Endothelial cell of umbilical vein (primary cell): Measurements from ENCODE around the gene CACNA1C. TPM values are rescaled to one million over a fixed set of nuclear protein-coding genes. Genes with fewer than 3 reads are reported as not detected.

Experiments
- BruUV-seq: library from RNA; stranded (reverse); fragments of 400-500 nt; replicated peaks from 2 replicates; lab custom pipeline; 2021; lab: Mats Ljungman, UMichigan
- CTCF ChIA-PET: fragments of 300-600, 350-600 bp; sonication (Branson Sonifier 250); formaldehyde crosslinking; loops from one replicate; lab custom pipeline; 2021; ENCODE audit warnings: antibody characterized with exemption, inconsistent platforms; lab: Charles Lee
- POLR2A ChIA-PET: fragments of 300-600, 350-600 bp; sonication (Branson Sonifier 250); formaldehyde crosslinking; loops from one replicate; lab custom pipeline; 2021; ENCODE audit warnings: antibody characterized with exemption, inconsistent platforms; lab: Charles Lee
- DNase-seq: peaks from one replicate; pipeline ENCODE4 v3.0.0-alpha.2; 2011; ENCODE audit warnings: low read depth, low spot score
- FAIRE-seq: peaks from 2 replicates; lab custom pipeline; 2011; peaks lifted over from hg19 to GRCh38; lab: Jason Lieb, UNC
- H2AFZ ChIP-seq: 2 replicates; pipeline ENCODE4 v1.6.0; 2012; ENCODE audit warnings: low read depth, low read length, control low read depth, inconsistent platforms
- H3K27ac ChIP-seq: 2 replicates; pipeline ENCODE4 v1.5.1; 2011; ENCODE audit warnings: low read depth, mild to moderate bottlenecking, control low read depth, low read length, moderate library complexity; ENCODE audit not compliant: insufficient read depth
- H3K27me3 ChIP-seq, 2 experiments: 2 replicates each; pipeline versions ENCODE4 v1.6.0 to v1.6.1; 2011; ENCODE audit warnings: low read length in 2 of 2, mixed read lengths in 1 of 2; ENCODE audit not compliant: control insufficient read depth in 2 of 2, insufficient read depth in 2 of 2
- H3K36me3 ChIP-seq, 2 experiments: 2 replicates in 1 of 2; 3 replicates in 1 of 2; pipeline ENCODE4 v1.5.1; 2011; ENCODE audit warnings: low read length in 2 of 2, mild to moderate bottlenecking in 1 of 2, moderate library complexity in 1 of 2; ENCODE audit not compliant: control insufficient read depth in 2 of 2, insufficient read depth in 2 of 2; ENCODE audit errors: extremely low read depth in 1 of 2
- H3K4me1 ChIP-seq: 3 replicates; pipeline ENCODE4 v1.5.1; 2011; ENCODE audit warnings: mild to moderate bottlenecking, low read length; ENCODE audit not compliant: control insufficient read depth, insufficient read depth; ENCODE audit errors: extremely low read depth
- H3K4me2 ChIP-seq: 2 replicates; pipeline ENCODE4 v1.6.1; 2011; ENCODE audit warnings: low read length, control low read depth, mixed read lengths; ENCODE audit not compliant: insufficient read depth
- H3K4me3 ChIP-seq, 3 experiments: fragments of 200-600 bp in 1 of 3; sonication (generic), shearing (Covaris generic) in 1 of 3; replicated peaks in 1 of 3; 2 replicates each; pipeline ENCODE4 v1.5.1; 2011 to 2016; ENCODE audit warnings: control low read depth in 3 of 3, low read length in 3 of 3, mild to moderate bottlenecking in 2 of 3, inconsistent platforms in 1 of 3, low read depth in 1 of 3, moderate library complexity in 1 of 3; ENCODE audit not compliant: insufficient read depth in 1 of 3
- H3K79me2 ChIP-seq: 2 replicates; pipeline ENCODE4 v1.6.0; 2012; ENCODE audit warnings: low read length, inconsistent platforms; ENCODE audit not compliant: control insufficient read depth, insufficient read depth
- H3K9ac ChIP-seq: replicated peaks from 2 replicates; pipeline ENCODE3; 2011; ENCODE audit warnings: low read length, control low read depth; ENCODE audit not compliant: insufficient read depth; ENCODE audit errors: extremely low read depth
- H3K9me1 ChIP-seq: replicated peaks from 3 replicates; pipeline ENCODE4 v1.6.0; 2011; ENCODE audit warnings: mild to moderate bottlenecking, low read length; ENCODE audit not compliant: control insufficient read depth, insufficient read depth; ENCODE audit errors: extremely low read depth
- H3K9me3 ChIP-seq: replicated peaks from 2 replicates; pipeline ENCODE4 v1.5.1; 2012; ENCODE audit warnings: low read length, inconsistent platforms; ENCODE audit not compliant: control insufficient read depth, insufficient read depth
- H4K20me1 ChIP-seq: replicated peaks from 2 replicates; pipeline ENCODE3; 2011; ENCODE audit warnings: mild to moderate bottlenecking, low read length; ENCODE audit not compliant: control insufficient read depth, insufficient read depth; ENCODE audit errors: extremely low read depth
- EZH2 ChIP-seq: IDR thresholded peaks from 2 replicates; pipeline ENCODE4 v1.6.1; 2012; ENCODE audit warnings: borderline replicate concordance, low read depth, mild to moderate bottlenecking, moderate library complexity, low read length, inconsistent platforms; ENCODE audit not compliant: severe bottlenecking
- FOS ChIP-seq: IDR thresholded peaks from 2 replicates; pipeline ENCODE4 v1.6.1; 2011; ENCODE audit warnings: mild to moderate bottlenecking, low read length, moderate library complexity, borderline replicate concordance; ENCODE audit not compliant: insufficient read depth
- GATA2 ChIP-seq: IDR thresholded peaks from 2 replicates; pipeline ENCODE4 v1.7.0; 2011; ENCODE audit warnings: low read depth, mild to moderate bottlenecking, moderate library complexity, mixed read lengths, low read length; ENCODE audit not compliant: insufficient read length, insufficient read depth
- JUN ChIP-seq: IDR thresholded peaks from 2 replicates; pipeline ENCODE4 v1.6.1; 2011; ENCODE audit warnings: borderline replicate concordance, low read depth; ENCODE audit not compliant: insufficient read length, insufficient read depth
- MYC ChIP-seq: IDR thresholded peaks from one replicate; pipeline ENCODE4 v1.6.1; 2011; ENCODE audit warnings: mild to moderate bottlenecking, low read depth, low read length
- POLR2A ChIP-seq: IDR thresholded peaks from 2 replicates; pipeline ENCODE4 v1.6.1; 2012; ENCODE audit warnings: low read depth, mild to moderate bottlenecking, control low read depth, low read length
- POLR2AphosphoS5 ChIP-seq: IDR thresholded peaks from 2 replicates; pipeline ENCODE4 v1.6.1; 2012; ENCODE audit warnings: low read depth, mild to moderate bottlenecking, control low read depth, low read length, moderate library complexity; ENCODE audit not compliant: insufficient read depth
- dilution Hi-C: fragments of 300-500 bp; cut with MboI; formaldehyde crosslinking; loops from one replicate; pipeline ENCODE4 v1.15.0; 2019; ENCODE audit warnings: low sequenced_read_pairs; ENCODE audit not compliant: extremely low pct_ligation_motif_present
- intact Hi-C: fragments of 100-400 bp; cut with micrococcal nuclease; formaldehyde crosslinking; loops from one replicate; pipeline ENCODE4 v1.10.0; 2022
- polyA plus RNA-seq, 4 experiments: library from polyadenylated mRNA; depleted of rRNA in 3 of 4; stranded (reverse) in 3 of 4; unstranded in 1 of 4; fragments of >200 nt; gene quantifications; 2 replicates each; pipeline versions ENCODE4 v1.2.1 to v1.2.3, GENCODE V29; 2011 to 2012; ENCODE audit warnings: missing spikeins in 1 of 4
- total RNA-seq: library from RNA; stranded (reverse); gene quantifications from 2 replicates; pipeline ENCODE4 v1.2.3, GENCODE V29; 2021
- TF ChIP-seq, protein P1 (sequence below), 2 donors: IDR thresholded peaks; 1 replicate in 1 of 2; 2 replicates in 1 of 2; pipeline ENCODE4 v1.5.1; 2011; ENCODE audit warnings: low read length in 2 of 2, mild to moderate bottlenecking in 2 of 2, moderate library complexity in 2 of 2, control low read depth in 1 of 2, inconsistent platforms in 1 of 2, low read depth in 1 of 2; ENCODE audit not compliant: insufficient read depth in 1 of 2; ENCODE audit errors: extremely low read depth in 1 of 2
- TF ChIP-seq, protein P2 (sequence below): IDR thresholded peaks from 2 replicates; pipeline ENCODE4 v1.6.1; 2011; ENCODE audit not compliant: insufficient read depth, insufficient read length

The CACNA1C gene
- total and polyA plus RNA-seq, 2 donors (not counting 3 experiments of a cell fraction or from before 2014, with no cell fraction given): not detected

DNA sequence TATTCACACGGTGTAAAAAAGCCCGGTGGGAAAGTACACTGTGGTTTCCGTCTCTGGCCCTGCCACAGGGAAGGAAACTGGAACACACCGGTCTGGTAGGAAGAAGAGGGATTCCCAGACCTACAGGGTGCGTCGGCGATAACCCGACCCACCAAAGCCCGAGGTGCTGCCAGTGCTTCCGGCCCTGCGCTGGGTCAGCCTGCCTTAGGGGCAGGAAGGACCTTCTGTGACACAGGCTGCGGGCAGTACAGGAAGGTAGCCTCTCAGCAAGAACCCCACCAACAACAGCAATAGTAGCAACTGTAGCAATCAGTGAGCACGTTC is 572.5 kb downstream of the CACNA1C start:
- H3K9me3 ChIP-seq: no peaks in the 10 kb centered on the region
- peaks cover 0 to 4% of the 10 kb centered on the region in 2 experiments for H3K27me3 ChIP-seq
- TF ChIP-seq POLR2A: no peak
- TF ChIP-seq, protein P1, sequence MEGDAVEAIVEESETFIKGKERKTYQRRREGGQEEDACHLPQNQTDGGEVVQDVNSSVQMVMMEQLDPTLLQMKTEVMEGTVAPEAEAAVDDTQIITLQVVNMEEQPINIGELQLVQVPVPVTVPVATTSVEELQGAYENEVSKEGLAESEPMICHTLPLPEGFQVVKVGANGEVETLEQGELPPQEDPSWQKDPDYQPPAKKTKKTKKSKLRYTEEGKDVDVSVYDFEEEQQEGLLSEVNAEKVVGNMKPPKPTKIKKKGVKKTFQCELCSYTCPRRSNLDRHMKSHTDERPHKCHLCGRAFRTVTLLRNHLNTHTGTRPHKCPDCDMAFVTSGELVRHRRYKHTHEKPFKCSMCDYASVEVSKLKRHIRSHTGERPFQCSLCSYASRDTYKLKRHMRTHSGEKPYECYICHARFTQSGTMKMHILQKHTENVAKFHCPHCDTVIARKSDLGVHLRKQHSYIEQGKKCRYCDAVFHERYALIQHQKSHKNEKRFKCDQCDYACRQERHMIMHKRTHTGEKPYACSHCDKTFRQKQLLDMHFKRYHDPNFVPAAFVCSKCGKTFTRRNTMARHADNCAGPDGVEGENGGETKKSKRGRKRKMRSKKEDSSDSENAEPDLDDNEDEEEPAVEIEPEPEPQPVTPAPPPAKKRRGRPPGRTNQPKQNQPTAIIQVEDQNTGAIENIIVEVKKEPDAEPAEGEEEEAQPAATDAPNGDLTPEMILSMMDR (IDR thresholded peaks at IDR 0.05; ENCODE audit: extremely low read depth in 1 of 2, insufficient read depth in 1 of 2, low read depth in 1 of 2, low read length in 2 of 2): no peak
- no peak for TF ChIP-seq GATA2
- TF ChIP-seq EZH2: no peak
- TF ChIP-seq POLR2AphosphoS5: no peak
- TF ChIP-seq FOS: no peak
- no peak for TF ChIP-seq MYC
- TF ChIP-seq, protein P2, sequence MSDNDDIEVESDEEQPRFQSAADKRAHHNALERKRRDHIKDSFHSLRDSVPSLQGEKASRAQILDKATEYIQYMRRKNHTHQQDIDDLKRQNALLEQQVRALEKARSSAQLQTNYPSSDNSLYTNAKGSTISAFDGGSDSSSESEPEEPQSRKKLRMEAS: no peak
- TF ChIP-seq JUN: no peak
- BruUV-seq: no TSS peak
- no peaks in the 10 kb centered on the region for H3K9me1 ChIP-seq
- FAIRE-seq (no peak), DNase-seq (no peak)
- intact Hi-C loops: no loop called here
- H4K20me1 ChIP-seq: no peaks in the 10 kb centered on the region
- no peaks in the 10 kb centered on the region for H3K4me1 ChIP-seq
- no peak overlapping the region for H3K9ac ChIP-seq
- no peak overlapping the region for H3K4me2 ChIP-seq
- H3K27ac ChIP-seq: no peak overlapping the region
- no peaks in the 10 kb centered on the region for H3K36me3 ChIP-seq
- H3K79me2 ChIP-seq: no peaks in the 10 kb centered on the region
- dilution Hi-C loops: no loop called here
- POLR2A ChIA-PET: no interaction called here
- no peak overlapping the region for H2AFZ ChIP-seq
- no peak overlapping the region for H3K4me3 ChIP-seq
- CTCF ChIA-PET: no interaction called here
